NCI-H2081 (cell line): ENCODE results near the gene TYRO3.

Experiments
- DNase-seq, 2 experiments: peaks; one replicate each; lab custom pipeline; 2025; lab: John Stamatoyannopoulos, UW

Gene TYRO3

GRCh38 chr15:41558400-41559238 lies at the start of gene TYRO3:
Gene TYRO3 (plus strand): TSS chr15:41559212. CDS start chr15:41559258, 46 bp downstream.
- DNase-seq, result peak; percentile 33 to 59

DNA sequence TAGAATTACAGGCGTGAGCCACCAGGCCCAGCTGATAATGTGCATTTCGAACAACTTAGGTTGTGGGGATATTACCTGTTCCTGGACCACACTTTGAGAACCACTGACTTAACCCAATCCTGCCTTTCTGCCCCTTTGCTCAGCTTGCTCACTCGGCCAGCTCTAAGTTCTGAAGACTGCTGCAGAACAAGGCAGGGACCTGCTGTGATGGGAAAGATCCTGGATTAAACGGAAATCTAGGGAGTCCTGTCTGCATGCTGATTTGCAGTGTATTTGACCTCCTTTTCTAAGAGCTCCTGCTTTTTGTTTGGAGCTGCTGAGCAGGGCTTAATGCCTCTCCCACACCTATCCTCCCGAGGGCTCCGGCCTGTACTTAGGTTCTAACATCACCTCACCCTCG lies 48.3 kb upstream of the TYRO3 start:
- no peak for DNase-seq

DNA sequence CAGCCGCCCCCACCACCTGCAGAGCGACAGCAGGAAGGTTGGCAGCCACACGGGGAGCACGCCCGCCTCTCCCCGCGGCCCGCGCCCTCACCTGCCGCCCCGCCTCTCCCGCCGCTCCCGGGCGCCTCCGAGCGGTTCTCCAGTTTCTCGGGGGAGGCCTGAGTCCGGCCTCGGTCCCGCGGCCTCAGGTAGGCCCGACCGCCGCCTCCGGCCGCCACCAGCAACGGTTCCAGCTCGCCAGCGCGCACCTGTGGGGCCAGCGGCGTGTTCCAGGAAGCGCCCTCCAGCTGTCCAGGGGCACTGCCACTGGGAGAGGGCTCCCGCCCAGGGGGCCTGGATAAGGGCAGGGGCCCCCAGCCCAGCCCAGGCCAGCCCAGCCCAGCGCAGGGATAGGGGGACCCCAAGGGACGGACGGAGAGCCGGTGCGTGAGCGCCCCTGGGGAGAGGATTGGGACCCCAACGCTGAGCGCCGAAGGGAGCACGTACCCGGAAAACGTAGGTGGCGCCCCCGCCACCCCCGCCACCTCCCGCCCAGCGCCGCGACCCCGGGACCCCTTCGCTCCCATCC lies 47.6 kb upstream of the TYRO3 start:
- no peak for DNase-seq

DNA sequence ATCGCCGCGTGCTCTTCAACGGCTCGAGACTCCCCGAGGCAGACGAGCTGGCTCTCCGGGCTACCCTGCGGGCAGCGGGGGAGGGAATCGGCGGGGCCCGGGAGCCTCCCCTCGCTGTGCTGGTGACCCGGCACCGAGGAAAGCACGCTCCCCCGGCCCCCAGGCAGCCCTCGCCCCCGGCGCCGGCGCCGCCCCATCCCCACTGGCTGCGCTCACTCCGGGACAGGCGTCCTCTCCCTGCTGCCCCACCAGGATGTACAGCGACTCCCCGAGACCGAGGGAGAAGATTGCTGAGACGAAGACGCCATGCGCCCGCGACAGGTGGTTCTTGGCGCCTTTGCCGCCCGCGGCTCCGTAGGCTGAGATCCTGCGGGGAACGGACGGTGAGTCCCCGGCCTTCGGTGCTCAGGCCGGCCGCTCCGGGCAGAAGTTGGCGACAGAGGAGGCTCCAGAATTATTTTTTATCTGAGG lies 47.1 kb upstream of the TYRO3 start:
- no peak for DNase-seq

DNA sequence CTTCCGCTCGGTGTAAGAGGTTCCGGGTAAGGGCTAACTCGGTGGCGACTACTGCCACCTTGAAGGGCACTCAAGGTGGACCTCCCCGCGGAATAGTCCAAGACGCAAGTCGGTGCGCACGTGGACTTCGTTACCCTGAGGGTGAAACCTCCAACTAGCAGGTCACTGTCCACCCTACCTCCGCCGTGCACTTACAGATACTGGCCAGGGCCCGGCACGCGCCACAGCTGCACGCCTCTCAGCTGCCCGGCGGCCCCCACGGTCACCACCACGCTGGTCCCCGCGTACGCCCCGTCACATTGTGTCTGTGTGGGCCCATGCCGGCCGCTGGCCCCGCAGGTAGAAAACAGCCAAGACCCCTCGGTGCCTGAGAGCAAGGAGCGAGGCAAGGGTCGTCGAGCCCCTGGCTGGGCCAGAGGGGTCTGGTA lies 46.5 kb upstream of the TYRO3 start:
- no peak for DNase-seq

DNA sequence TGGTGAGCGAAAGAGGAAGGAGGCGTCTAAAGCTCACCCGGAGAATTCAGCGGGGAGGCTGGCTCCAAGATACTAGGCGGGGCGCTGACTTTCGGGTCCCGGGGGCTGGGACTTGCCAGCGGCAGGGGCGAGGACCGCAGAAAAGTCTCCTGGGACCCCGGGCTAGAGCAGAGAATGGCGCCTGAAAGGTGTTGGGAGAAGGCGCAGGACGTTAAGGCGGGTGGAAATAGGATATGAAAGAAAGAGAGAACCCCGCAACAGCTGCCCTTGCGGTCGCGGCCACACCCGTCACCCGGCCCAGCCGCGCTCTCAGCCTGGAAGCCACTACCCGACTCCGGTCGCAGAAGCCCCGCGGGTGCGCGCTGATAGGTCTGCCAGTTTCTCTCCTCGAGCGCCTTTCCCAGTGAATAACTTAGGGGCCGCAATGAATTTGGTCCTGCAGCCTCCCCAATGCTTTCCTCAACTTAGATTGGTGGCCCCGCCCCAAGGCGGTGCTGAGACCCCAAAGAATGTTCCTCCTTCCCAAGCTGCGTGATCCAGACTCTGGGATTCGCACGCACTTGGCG lies 46.0 kb upstream of the TYRO3 start:
- no peak for DNase-seq

DNA sequence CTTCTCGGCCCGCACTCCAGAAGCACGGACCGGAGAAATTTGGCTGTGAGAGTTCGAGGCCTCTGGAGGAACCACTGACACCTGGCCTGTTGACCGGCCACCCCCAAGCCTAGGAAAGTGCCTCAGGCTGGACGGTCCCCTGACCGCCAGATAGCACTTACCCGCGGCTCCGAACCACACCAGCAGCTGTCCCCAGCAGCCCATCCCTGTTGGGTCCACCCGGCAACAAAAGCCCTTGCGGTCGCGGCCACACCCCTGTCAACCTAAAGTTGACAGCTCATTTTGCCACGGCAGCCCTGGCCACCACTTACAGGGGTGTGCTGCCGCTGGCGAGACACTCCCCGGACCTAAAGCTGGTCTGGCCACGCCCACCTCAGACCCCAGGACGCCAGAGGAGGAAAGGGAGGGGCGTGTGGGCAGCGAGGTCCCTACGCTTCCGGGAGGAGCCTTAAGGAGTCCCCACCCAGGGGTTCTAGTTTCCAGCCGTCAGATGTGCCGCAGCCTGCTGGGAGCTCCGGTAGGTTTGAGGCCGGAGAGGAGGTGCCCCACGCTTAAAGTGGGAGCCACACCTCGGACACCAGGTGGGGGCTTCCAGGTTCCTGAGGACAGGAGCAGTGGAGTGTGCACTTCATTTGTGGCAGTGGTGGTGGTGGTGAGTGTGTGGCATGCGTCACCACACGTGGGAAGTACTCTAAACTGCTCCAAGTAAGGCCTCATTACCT lies 45.3 kb upstream of the TYRO3 start, which contains the start of gene LTK:
Gene LTK, minus strand, starts transcription at position 322 of the 722 bp plus-strand sequence. Its CDS starts 118 bp downstream, at position 204.
- DNase-seq, result no peak

GRCh38 chr15:41517895-41518449 lies 41.0 kb upstream of the TYRO3 start:
- DNase-seq, result no peak

- DNase-seq, result no peak
Observed at GRCh38 chr15:41520636-41521035, 38.4 kb upstream of the TYRO3 start.

DNA sequence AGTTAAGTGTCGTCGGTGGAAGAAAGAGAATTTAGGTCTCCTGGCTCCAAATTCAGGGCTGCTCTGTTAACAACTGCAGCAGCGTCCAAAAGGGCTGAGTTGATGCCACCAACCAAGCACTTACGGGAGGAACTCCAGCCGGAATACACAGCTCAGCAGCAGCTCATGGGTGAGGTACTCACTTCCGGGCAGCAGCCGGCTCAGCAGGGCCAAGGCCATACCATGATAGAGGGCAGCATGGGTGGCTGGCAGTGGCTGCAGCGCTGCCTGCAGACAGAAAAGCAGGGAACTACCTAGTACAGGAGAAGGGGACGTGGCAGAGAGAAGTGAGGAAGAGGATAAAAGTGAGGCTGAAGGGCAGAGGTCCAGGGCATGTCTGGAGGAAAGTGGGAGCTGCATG lies 37.4 kb upstream of the TYRO3 start:
- no peak for DNase-seq

DNA sequence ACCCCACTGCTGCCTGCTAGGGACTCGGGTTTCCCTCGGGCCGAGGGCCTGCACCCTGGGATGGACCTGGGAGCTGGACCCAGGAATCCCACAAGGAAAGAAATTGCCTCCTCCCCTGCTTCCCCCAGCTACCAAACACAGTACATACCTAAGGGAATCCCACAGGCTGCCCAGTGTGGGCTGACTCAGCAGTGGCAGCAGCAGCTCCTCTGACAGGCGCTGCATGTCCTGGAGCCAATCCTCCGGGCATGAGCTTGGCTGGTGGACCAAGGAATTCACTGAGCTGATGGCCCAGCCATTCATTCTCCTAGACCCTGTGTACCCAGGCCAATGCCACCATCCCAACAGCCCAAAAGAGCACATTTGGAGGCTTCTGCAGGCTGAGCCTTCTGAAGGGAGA lies 35.9 kb upstream of the TYRO3 start:
- no peak for DNase-seq

DNA sequence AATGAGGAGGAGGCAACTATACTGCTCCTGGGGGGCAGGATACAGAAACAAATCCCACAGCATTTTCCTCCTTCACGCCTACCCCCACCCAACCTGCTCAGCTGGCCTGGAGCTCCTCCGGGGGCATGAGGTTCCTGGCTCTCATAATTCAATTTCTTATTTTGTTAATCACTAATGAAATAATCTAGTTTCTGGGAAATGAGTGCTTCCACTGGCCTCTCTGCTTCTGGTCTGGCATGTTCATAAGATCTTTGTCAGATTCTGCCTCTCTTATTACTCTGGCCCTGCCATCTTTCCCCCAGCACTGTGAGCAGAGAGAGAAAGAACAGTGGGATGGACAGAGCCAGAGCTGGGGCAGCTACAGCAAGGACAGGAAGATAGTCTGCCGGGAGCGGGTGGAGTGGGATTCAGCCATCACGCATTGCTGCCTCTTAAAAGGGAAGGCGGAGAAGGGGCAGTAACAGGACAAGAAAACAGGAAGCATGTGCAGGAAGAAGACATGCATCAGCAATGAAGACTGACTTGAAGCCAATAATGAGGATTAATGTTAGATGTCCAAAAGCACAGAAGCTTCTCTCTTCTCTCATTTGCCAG lies 28.6 kb upstream of the TYRO3 start:
- DNase-seq, result no peak

DNA sequence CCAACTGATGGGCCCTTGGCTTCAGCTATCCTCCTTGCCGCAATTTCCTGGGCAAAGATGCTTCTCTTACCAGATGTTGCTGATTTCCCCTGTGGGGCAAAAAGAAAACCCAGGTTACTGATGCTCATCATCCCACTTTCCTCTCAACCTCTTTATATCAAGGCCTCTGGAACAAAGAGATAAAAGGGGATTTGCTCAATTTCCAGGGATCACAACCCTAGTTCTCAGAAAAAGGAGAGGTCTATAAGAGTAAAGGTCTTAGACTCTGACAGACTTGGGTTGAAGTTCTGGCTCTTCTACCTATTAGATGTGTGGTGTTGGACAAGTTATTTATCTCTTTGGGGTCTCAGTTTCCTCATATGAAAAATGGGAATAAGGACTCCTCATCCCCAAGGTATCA lies 23.5 kb upstream of the TYRO3 start:
- no peak for DNase-seq

- DNase-seq, result no peak
Observed at GRCh38 chr15:41536866-41537265, 22.1 kb upstream of the TYRO3 start.

- no peak for DNase-seq
Observed at GRCh38 chr15:41543521-41543870, 15.5 kb upstream of the TYRO3 start.

DNA sequence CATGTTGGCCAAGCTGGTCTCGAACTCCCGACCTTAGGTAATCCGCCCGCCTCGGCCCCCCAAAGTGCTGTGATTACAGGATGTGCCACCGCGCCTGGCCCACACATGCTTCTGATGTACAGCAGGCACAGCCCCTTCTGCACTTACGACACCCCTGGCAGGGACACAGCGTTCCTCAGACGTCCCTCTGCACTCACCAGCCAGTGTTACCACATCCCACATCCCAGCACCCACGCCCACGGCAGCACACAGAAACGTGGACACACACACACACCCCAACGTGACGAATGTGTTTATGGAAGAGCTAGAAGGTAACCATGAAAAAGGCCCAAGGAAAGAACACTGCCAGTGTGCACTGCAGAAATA lies 14.4 kb upstream of the TYRO3 start:
- peak in 1 of 2 experiments; percentile 10 for DNase-seq

DNA sequence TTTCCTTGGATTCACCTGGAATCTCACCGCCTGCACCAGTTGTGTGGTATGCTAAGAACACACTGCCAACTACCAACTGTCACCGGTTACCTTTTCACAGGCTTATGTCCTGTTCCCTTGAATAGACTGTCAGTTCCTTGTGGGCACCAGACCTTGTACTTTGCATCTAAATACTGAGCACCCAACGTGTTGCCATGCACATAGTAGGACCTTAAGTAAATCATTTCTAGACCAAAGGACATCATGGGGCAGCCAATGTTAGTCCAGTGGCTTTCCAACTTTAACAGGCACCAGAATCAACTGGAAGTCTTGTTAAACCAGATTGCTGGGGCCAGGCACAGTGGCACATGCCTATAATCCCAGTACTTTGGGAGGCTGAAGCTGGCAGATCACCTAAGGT lies 13.8 kb upstream of the TYRO3 start:
- DNase-seq, result no peak

GRCh38 chr15:41546851-41547786 lies 11.9 kb upstream of the TYRO3 start:
- DNase-seq, result no peak

GRCh38 chr15:41550066-41550775 lies 8.8 kb upstream of the TYRO3 start:
- DNase-seq, result no peak

DNA sequence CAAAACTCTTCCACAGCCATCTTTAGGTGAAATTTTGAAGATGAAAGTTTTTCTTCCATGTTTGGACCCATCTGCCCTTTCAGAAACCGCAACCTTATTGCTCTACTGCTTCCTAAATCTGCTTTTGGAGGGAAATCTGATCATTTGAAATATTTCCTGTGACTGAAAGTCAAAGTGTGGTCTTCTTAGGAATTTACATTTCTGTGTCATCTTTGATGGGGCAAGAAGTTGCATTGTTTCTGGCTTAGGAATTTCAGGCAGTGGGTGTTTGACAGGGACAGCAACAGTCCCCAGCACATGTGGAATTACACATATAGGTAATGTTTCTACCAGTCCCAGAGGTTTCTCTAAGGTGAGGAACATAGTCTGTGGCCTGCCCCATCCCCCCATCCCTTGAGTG lies 5.3 kb upstream of the TYRO3 start:
- no peak for DNase-seq
